ENCODE data around the gene KRT9. TPM values are rescaled to one million over a fixed set of nuclear protein-coding genes. Genes with fewer than 3 reads are reported as not detected.

The KRT9 gene
- total and polyA plus RNA-seq, 10 of the 15 experiments (the other 5 are each of a cell fraction or from before 2014, with no cell fraction given): not detected

DNA sequence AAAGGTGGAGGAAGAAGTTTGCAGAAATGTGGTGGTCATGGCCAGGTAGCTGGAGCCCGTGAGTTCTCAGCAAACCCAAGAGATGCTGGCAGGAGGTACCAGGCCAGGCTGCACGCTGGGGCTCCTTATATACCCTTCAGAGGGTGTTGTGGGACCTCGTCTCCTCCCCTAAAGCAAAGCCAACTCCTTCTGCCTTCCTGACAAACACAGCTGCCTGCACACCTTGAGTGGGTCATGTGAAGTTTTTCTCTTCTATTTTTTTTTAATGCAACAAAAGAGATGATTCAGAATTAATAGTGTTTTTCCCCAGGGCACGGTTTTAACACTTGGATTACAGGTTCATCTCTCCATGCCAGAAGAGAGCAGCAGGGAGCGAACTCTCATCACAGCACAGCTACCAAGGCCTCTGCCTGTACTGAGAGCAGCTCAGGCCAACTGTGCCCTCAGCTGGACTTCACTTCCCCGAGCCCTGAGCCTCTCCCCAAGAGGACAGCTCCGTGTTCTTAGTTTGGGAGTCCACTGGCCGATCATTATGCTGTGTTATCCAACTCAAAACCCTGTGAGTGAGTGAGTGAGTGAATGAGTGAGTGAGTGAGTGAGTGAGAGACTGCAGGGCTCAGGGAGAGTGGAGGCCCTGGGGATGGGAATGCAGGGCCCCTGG, 52.9 kb downstream of the KRT9 start, which contains the start of gene KRT15:
Gene KRT15 (minus strand): TSS at position 102 of the 661 bp plus-strand sequence. CDS start 63 bp downstream, at position 39.
- no peak within 1 kb of the TSS for H3K4me2 ChIP-seq (ENCODE audit: control insufficient read depth, insufficient read depth)
- ChIA-PET POLR2A (no interaction called here), CTCF (no interaction called here), SMC1A (ENCODE audit: uncharacterized antibody, unreplicated experiment) (no interaction called here), RAD21 (ENCODE audit: unreplicated experiment) (no interaction called here)
- FAIRE-seq (no peak), ATAC-seq (no peak), DNase-seq (ENCODE audit: low read depth, low spot score) (no peak)
- no peaks in the 10 kb centered on the region for H3K79me2 ChIP-seq (ENCODE audit: control insufficient read depth, insufficient read depth, low read length)
- no peak within 1 kb of the TSS for H3K4me3 ChIP-seq
- H3K9me3 ChIP-seq (replicated peaks; ENCODE audit: control insufficient read depth, insufficient read depth, low read length): no peaks in the 10 kb centered on the region
- no peaks in the 10 kb centered on the region; a peak in 1 of 4 replicates for H3K27me3 ChIP-seq (replicated peaks in 1 of 2; ENCODE audit: control insufficient read depth in 2 of 2, insufficient read depth in 2 of 2, low read length in 1 of 2)
- no peak for TF ChIP-seq PAX5 (IDR thresholded peaks at IDR 0.05; ENCODE audit: borderline replicate concordance, low read depth, low read length)
- no peak for TF ChIP-seq SPI1 (IDR thresholded peaks at IDR 0.05; ENCODE audit: borderline replicate concordance, insufficient read depth, low read depth, low read length)
- TF ChIP-seq TARDBP (IDR thresholded peaks at IDR 0.05; ENCODE audit: borderline replicate concordance): no peak
- no peak for TF ChIP-seq EGR1 (IDR thresholded peaks at IDR 0.05; ENCODE audit: borderline replicate concordance in 1 of 2, low read depth in 2 of 2, low read length in 2 of 2)
- no peak for TF ChIP-seq RCOR1 (conservative IDR thresholded peaks at IDR 0.05; ENCODE audit: low read depth, low read length)
- TF ChIP-seq, protein P1, sequence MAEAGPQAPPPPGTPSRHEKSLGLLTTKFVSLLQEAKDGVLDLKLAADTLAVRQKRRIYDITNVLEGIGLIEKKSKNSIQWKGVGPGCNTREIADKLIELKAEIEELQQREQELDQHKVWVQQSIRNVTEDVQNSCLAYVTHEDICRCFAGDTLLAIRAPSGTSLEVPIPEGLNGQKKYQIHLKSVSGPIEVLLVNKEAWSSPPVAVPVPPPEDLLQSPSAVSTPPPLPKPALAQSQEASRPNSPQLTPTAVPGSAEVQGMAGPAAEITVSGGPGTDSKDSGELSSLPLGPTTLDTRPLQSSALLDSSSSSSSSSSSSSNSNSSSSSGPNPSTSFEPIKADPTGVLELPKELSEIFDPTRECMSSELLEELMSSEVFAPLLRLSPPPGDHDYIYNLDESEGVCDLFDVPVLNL (IDR thresholded peaks at IDR 0.05; ENCODE audit: low read depth, low read length): no peak
- TF ChIP-seq, protein P2, sequence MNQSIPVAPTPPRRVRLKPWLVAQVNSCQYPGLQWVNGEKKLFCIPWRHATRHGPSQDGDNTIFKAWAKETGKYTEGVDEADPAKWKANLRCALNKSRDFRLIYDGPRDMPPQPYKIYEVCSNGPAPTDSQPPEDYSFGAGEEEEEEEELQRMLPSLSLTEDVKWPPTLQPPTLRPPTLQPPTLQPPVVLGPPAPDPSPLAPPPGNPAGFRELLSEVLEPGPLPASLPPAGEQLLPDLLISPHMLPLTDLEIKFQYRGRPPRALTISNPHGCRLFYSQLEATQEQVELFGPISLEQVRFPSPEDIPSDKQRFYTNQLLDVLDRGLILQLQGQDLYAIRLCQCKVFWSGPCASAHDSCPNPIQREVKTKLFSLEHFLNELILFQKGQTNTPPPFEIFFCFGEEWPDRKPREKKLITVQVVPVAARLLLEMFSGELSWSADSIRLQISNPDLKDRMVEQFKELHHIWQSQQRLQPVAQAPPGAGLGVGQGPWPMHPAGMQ (IDR thresholded peaks at IDR 0.05; ENCODE audit: borderline replicate concordance): no peak
- TF ChIP-seq CHD2 (IDR thresholded peaks at IDR 0.05; ENCODE audit: borderline replicate concordance, low read depth, low read length): no peak
- no peak for TF ChIP-seq ZNF384 (IDR thresholded peaks at IDR 0.05; ENCODE audit: borderline replicate concordance, low read depth, low read length)
- no peak within 1 kb of the TSS for H2AFZ ChIP-seq (ENCODE audit: control insufficient read depth, low read depth, low read length)
- in situ Hi-C loops (cut with MboI) (no loop called here), intact Hi-C loops (cut with micrococcal nuclease; ENCODE audit: unreplicated experiment) (no loop called here)
- WGBS (ENCODE audit: insufficient coverage, insufficient replicate concordance, low lambda C conversion rate, missing lambda C conversion rate): 0% methylated on average over 8 of the region's 8 CpGs
- H4K20me1 ChIP-seq (ENCODE audit: control insufficient read depth, insufficient read depth): no peaks in the 10 kb centered on the region
- H3K9ac ChIP-seq (ENCODE audit: control insufficient read depth, insufficient read depth, low read length): no peak within 1 kb of the TSS
- BruUV-seq (replicated peaks): no TSS peak
- no peak within 1 kb of the TSS for H3K27ac ChIP-seq (ENCODE audit: control insufficient read depth, insufficient read depth)
- H3K4me1 ChIP-seq (ENCODE audit: control insufficient read depth, insufficient read depth, low read length): no peaks in the 10 kb centered on the region
- H3K36me3 ChIP-seq (ENCODE audit: control insufficient read depth in 2 of 2, insufficient read depth in 2 of 2, low read length in 1 of 2): no peaks in the 10 kb centered on the region
